Liver (tissue), 2 donors: ENCODE data around the gene CCNY.

ENCODE experiments used
- NR2F2 ChIP-seq: IDR thresholded peaks from 2 replicates; pipeline ENCODE4 v1.6.1; 2016; ENCODE audit warnings: antibody characterized with exemption
- YY1 ChIP-seq: IDR thresholded peaks from 2 replicates; pipeline ENCODE4 v1.6.1; 2016; ENCODE audit warnings: antibody characterized with exemption, mild to moderate bottlenecking
- donor health status: healthy.

DNA sequence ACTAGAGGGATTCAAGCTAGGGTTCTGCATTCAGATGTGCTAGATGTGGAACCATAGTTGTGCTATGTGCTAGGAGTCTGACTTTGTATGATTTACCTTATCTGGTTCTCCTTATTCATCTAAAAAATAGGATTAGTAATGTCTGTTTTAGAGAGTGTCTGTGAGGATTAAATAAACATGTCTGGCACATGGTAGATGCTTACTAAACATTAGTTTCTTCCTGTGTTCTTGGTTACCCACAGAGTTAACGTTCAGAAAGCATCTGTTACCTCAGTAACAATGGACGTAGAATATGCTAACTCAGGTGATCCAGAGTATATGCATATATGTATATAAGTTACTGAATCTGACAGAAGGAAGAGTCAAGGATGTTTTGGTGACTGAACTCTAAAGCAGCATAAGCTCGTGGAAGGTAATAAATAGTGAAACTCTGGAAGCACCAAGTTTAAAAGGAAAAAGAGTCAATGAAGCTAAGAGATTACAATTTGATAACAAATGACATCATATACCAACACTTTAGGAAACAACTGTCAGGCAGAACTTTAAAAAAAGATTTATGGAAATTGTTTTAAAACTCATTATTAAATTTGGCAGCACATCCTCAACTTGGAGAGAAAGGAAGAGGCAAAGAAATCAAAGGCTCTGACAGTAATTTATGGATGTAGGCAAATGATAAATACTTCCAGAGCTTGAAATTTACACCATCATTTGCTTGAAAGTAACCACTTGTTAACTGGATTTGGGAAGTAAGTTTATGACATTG lies 127.0 kb downstream of the CCNY start:
- no peak for TF ChIP-seq YY1
- TF ChIP-seq NR2F2, result no peak
